Stomach (tissue), 4 donors: ENCODE measurements around the gene CFAP70.

ENCODE experiments used
- POLR2A ChIP-seq, 4 donors: fragments of 450-650 bp; IDR thresholded peaks; one replicate each; pipeline ENCODE4 v1.6.1; 2016; ENCODE audit warnings: antibody characterized with exemption in 4 of 4, control low read depth in 2 of 4, mild to moderate bottlenecking in 1 of 4, moderate library complexity in 1 of 4
- TF ChIP-seq, protein P1 (sequence below), 7 experiments: fragments of 450-650 bp in 4 of 7; fragments of 200-600 bp in 3 of 7; sonication (generic) in 3 of 7; IDR thresholded peaks; one replicate each; pipeline ENCODE4 v1.5.1; 2016 to 2019; ENCODE audit warnings: antibody characterized with exemption in 7 of 7, control low read depth in 2 of 7, mild to moderate bottlenecking in 1 of 7

DNA sequence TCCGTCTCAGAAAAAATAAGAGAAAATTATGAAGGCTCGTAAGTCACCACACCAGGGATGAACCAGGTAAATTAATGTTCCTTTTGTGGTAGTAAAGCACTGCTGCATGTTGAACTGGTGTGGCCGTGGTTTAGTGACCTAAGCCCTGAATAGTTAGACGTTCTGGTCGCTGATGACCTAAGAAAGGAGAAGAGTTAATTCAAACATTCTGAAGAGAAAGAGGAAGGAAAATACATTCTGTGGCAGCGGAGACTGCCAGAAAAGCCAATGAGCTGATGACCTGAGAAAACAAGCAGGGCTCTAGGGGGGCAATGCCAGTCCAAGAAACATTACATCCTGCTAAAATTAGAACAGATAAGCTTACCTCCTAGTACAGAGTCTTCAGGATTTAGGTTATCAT, 129.1 kb downstream of the CFAP70 start:
- TF ChIP-seq, protein P1, sequence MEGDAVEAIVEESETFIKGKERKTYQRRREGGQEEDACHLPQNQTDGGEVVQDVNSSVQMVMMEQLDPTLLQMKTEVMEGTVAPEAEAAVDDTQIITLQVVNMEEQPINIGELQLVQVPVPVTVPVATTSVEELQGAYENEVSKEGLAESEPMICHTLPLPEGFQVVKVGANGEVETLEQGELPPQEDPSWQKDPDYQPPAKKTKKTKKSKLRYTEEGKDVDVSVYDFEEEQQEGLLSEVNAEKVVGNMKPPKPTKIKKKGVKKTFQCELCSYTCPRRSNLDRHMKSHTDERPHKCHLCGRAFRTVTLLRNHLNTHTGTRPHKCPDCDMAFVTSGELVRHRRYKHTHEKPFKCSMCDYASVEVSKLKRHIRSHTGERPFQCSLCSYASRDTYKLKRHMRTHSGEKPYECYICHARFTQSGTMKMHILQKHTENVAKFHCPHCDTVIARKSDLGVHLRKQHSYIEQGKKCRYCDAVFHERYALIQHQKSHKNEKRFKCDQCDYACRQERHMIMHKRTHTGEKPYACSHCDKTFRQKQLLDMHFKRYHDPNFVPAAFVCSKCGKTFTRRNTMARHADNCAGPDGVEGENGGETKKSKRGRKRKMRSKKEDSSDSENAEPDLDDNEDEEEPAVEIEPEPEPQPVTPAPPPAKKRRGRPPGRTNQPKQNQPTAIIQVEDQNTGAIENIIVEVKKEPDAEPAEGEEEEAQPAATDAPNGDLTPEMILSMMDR (IDR thresholded peaks at IDR 0.05): no peak
- TF ChIP-seq POLR2A (IDR thresholded peaks at IDR 0.05): no peak
